BJ (cell line): ENCODE measurements around the gene MANSC4. TPM values are rescaled to one million over a fixed set of nuclear protein-coding genes. Genes with fewer than 3 reads are reported as not detected.

ENCODE experiments used
- CTCF ChIA-PET: fragments of 350-600 bp; formaldehyde crosslinking; extraction: SDS; loops from one replicate; lab custom pipeline; 2021; ENCODE audit warnings: antibody characterized with exemption, inconsistent platforms; lab: Yijun Ruan, JAX
- POLR2A ChIA-PET: fragments of 300-600 bp; sonication (Branson Sonifier 250); formaldehyde crosslinking; extraction: SDS; loops from one replicate; lab custom pipeline; 2021; ENCODE audit warnings: antibody characterized with exemption; lab: Charles Lee
- DNase-seq: peaks from one replicate; pipeline ENCODE4 v3.0.0-alpha.2; 2011; ENCODE audit warnings: low read depth
- H3K27me3 ChIP-seq: 2 replicates; pipeline ENCODE4 v1.6.0; 2011; ENCODE audit warnings: low read length; ENCODE audit not compliant: control insufficient read depth, insufficient read depth
- H3K36me3 ChIP-seq: 2 replicates; pipeline ENCODE4 v1.5.1; 2011; ENCODE audit warnings: low read length; ENCODE audit not compliant: control insufficient read depth, insufficient read depth
- H3K4me3 ChIP-seq: 2 replicates; pipeline ENCODE4 v1.5.1; 2011; ENCODE audit warnings: low read depth, mild to moderate bottlenecking, control low read depth, low read length
- CTCF ChIP-seq: IDR thresholded peaks from 2 replicates; pipeline ENCODE4 v1.5.1; 2011; ENCODE audit warnings: low read depth, mild to moderate bottlenecking, control low read depth, inconsistent platforms, low read length, moderate library complexity; ENCODE audit not compliant: insufficient read depth
- polyA plus RNA-seq: library from polyadenylated mRNA; depleted of rRNA; stranded (reverse); fragments of >200 nt; gene quantifications from 2 replicates; pipeline ENCODE4 v1.2.3, GENCODE V29; 2011

MANSC4 gene
- polyA plus RNA-seq, 1 experiment = not detected

GRCh38 chr12:27807063-27807703 is 27.1 kb upstream of the MANSC4 start:
- ChIA-PET POLR2A (interaction anchor here (0.6 kb wide), 1 partner anchor 19 kb away, joined by 9 read pairs; no protein-coding TSS in a partner anchor), CTCF (interaction anchor here (0.6 kb wide), 1 partner anchor 17 kb away, joined by 3 read pairs; no protein-coding TSS in a partner anchor)
- no peak for DNase-seq
- Histone ChIP-seq H3K4me3 (no peak overlapping the region), H3K27me3 (no peaks in the 10 kb centered on the region), H3K36me3 (no peaks in the 10 kb centered on the region)
- no peak for TF ChIP-seq CTCF

GRCh38 chr12:27806259-27806658 is 26.2 kb upstream of the MANSC4 start:
- ChIA-PET CTCF (interaction anchor here (2.2 kb wide), 1 partner anchor 15 kb away, joined by 7 read pairs; no protein-coding TSS in a partner anchor), POLR2A (no interaction called here)
- no peak for DNase-seq
- no peak overlapping the region for H3K4me3 ChIP-seq
- no peaks in the 10 kb centered on the region for H3K36me3 ChIP-seq
- TF ChIP-seq CTCF = no peak
- H3K27me3 ChIP-seq = no peaks in the 10 kb centered on the region

GRCh38 chr12:27805238-27805637 is 25.2 kb upstream of the MANSC4 start:
- TF ChIP-seq CTCF = no peak
- Histone ChIP-seq H3K36me3 (no peaks in the 10 kb centered on the region), H3K4me3 (no peak overlapping the region), H3K27me3 (no peaks in the 10 kb centered on the region)
- POLR2A ChIA-PET = no interaction called here
- no peak for DNase-seq
- CTCF ChIA-PET = interaction anchor here (1.2 to 2.2 kb wide), 2 partner anchors 16 to 24 kb away, joined by 4 to 7 read pairs; no protein-coding TSS in a partner anchor

- TF ChIP-seq CTCF = no peak
- no peak for DNase-seq
- ChIA-PET CTCF (interaction anchor here (1.0 kb wide), 1 partner anchor 13 kb away, joined by 3 read pairs; no protein-coding TSS in a partner anchor), POLR2A (no interaction called here)
- Histone ChIP-seq H3K36me3 (no peaks in the 10 kb centered on the region), H3K4me3 (no peak overlapping the region), H3K27me3 (no peaks in the 10 kb centered on the region)
Observed at GRCh38 chr12:27802936-27803335, 22.9 kb upstream of the MANSC4 start.

- TF ChIP-seq CTCF = no peak
- H3K27me3 ChIP-seq = no peaks in the 10 kb centered on the region
- CTCF ChIA-PET = interaction anchor here (1.0 kb wide), 1 partner anchor 13 kb away, joined by 3 read pairs; no protein-coding TSS in a partner anchor
- DNase-seq = no peak
- no peak overlapping the region for H3K4me3 ChIP-seq
- POLR2A ChIA-PET = no interaction called here
- H3K36me3 ChIP-seq = peaks cover 3% of the 10 kb centered on the region; the same call in 1 of the 2 replicates
Observed at GRCh38 chr12:27802511-27802910, 22.5 kb upstream of the MANSC4 start.
